Stimulated activated CD4-positive, alpha-beta T cell treated with anti-CD3 and anti-CD28 coated beads, Interleukin-2, amount 100 ng/mL, for 4 hours (primary cell): Measurements from ENCODE around the gene KIAA0930.
"Not testable (repeated sequence)": the region's sequence is repeated elsewhere in the genome, so short reads cannot be mapped to it uniquely, and the experiment has no call there.

ENCODE experiments used
- DNase-seq: peaks from one replicate; pipeline ENCODE4 v3.0.0-alpha.2; 2020; ENCODE audit warnings: low read depth

KIAA0930 gene

GRCh38 chr22:45240810-45241631 is at the start of gene KIAA0930:
TSS of gene KIAA0930 (minus strand) at chr22:45240894. CDS start at chr22:45240703, 191 bp downstream.
- DNase-seq = peak; percentile 66

GRCh38 chr22:45286854-45287551 is 46.3 kb upstream of the KIAA0930 start:
- DNase-seq = no peak

- no peak for DNase-seq
Measured at GRCh38 chr22:45285263-45286058, 44.8 kb upstream of the KIAA0930 start.

GRCh38 chr22:45284705-45285262 is 44.1 kb upstream of the KIAA0930 start, which contains the start of gene UPK3A:
TSS of gene UPK3A (plus strand) at chr22:45284949. CDS start at chr22:45285014, 65 bp downstream.
- peak; percentile 31 for DNase-seq

GRCh38 chr22:45281010-45281409 is 40.3 kb upstream of the KIAA0930 start:
- DNase-seq = no peak

- no peak for DNase-seq
Measured at GRCh38 chr22:45280587-45280980, 39.9 kb upstream of the KIAA0930 start.

GRCh38 chr22:45278125-45278524 is 37.4 kb upstream of the KIAA0930 start:
- DNase-seq = no peak

GRCh38 chr22:45277720-45278119 is 37.0 kb upstream of the KIAA0930 start:
- not testable (repeated sequence) for DNase-seq

GRCh38 chr22:45276507-45277105 is 35.9 kb upstream of the KIAA0930 start:
- no peak for DNase-seq

GRCh38 chr22:45273452-45274075 is 32.9 kb upstream of the KIAA0930 start:
- no peak for DNase-seq

- DNase-seq = no peak
Measured at GRCh38 chr22:45272498-45272897, 31.8 kb upstream of the KIAA0930 start.

GRCh38 chr22:45271667-45272201 is 31.0 kb upstream of the KIAA0930 start:
- no peak for DNase-seq

- DNase-seq = no peak
Measured at GRCh38 chr22:45270095-45271020, 29.7 kb upstream of the KIAA0930 start.

GRCh38 chr22:45268958-45269844 is 28.5 kb upstream of the KIAA0930 start:
- DNase-seq = peak; percentile 78

GRCh38 chr22:45268167-45268957 is 27.7 kb upstream of the KIAA0930 start:
- DNase-seq = peak; percentile 12

- no peak for DNase-seq
Measured at GRCh38 chr22:45265535-45265934, 24.8 kb upstream of the KIAA0930 start.

- no peak for DNase-seq
Measured at GRCh38 chr22:45263463-45264269, 23.0 kb upstream of the KIAA0930 start.
